Ishikawa (cell line): ENCODE results near the gene ELF3.

Source experiments
- CEBPB ChIP-seq: IDR thresholded peaks from 2 replicates; pipeline ENCODE4 v1.6.1; 2012
- EGR1 ChIP-seq: IDR thresholded peaks from 2 replicates; pipeline ENCODE4 v1.6.1; 2012
- EP300 ChIP-seq: IDR thresholded peaks from 2 replicates; pipeline ENCODE4 v1.6.1; 2012; ENCODE audit warnings: borderline replicate concordance
- RAD21 ChIP-seq: IDR thresholded peaks from 2 replicates; pipeline ENCODE4 v1.6.1; 2012; ENCODE audit warnings: low read depth
- REST ChIP-seq: IDR thresholded peaks from 2 replicates; pipeline ENCODE4 v1.6.1; 2012; ENCODE audit warnings: low read depth, mild to moderate bottlenecking
- TCF12 ChIP-seq: IDR thresholded peaks from 2 replicates; pipeline ENCODE4 v1.6.1; 2012; ENCODE audit warnings: low read depth
- TEAD4 ChIP-seq: IDR thresholded peaks from 2 replicates; pipeline ENCODE4 v1.6.1; 2012
- YY1 ChIP-seq: IDR thresholded peaks from 2 replicates; pipeline ENCODE4 v1.6.1; 2012; ENCODE audit warnings: low read depth
- TF ChIP-seq, protein P1 (sequence below): IDR thresholded peaks from 2 replicates; pipeline ENCODE4 v1.6.1; 2012

- TF ChIP-seq, protein P1, sequence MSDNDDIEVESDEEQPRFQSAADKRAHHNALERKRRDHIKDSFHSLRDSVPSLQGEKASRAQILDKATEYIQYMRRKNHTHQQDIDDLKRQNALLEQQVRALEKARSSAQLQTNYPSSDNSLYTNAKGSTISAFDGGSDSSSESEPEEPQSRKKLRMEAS, result no peak
- TF ChIP-seq EP300 (no peak), RAD21 (no peak), YY1 (no peak), REST (no peak), TEAD4 (no peak; the same call in 1 of the 2 replicates), TCF12 (no peak), EGR1 (no peak), CEBPB (no peak)
Measured at GRCh38 chr1:201983380-201983805, 27.0 kb upstream of the ELF3 start.
